ENCODE measurements around the gene LRMDA. TPM values are rescaled to one million over a fixed set of nuclear protein-coding genes. Genes with fewer than 3 reads are reported as not detected.

The LRMDA gene
- total RNA-seq, 6 experiments from 2014 or later: 0.32 TPM; not detected in 5

DNA sequence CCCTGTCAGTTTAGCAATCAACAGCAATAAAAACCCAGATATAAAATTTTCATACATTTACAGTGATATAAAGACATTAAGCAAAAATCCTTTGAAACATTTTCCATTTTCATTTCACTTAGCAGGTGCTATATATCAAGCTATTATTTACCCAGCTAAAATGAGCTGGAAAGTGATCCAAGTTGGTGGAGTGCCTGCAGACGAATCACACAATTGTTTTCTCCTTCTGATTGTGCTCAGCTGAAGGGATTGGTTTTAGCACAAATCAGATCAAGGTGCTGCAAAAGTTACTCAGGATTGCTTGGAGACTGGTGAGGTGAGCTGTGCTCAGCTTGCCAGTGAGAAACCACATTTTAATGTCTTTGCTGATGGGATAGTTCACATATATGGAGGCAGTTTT is 138.1 kb downstream of the LRMDA start:
- TF ChIP-seq, protein P1, sequence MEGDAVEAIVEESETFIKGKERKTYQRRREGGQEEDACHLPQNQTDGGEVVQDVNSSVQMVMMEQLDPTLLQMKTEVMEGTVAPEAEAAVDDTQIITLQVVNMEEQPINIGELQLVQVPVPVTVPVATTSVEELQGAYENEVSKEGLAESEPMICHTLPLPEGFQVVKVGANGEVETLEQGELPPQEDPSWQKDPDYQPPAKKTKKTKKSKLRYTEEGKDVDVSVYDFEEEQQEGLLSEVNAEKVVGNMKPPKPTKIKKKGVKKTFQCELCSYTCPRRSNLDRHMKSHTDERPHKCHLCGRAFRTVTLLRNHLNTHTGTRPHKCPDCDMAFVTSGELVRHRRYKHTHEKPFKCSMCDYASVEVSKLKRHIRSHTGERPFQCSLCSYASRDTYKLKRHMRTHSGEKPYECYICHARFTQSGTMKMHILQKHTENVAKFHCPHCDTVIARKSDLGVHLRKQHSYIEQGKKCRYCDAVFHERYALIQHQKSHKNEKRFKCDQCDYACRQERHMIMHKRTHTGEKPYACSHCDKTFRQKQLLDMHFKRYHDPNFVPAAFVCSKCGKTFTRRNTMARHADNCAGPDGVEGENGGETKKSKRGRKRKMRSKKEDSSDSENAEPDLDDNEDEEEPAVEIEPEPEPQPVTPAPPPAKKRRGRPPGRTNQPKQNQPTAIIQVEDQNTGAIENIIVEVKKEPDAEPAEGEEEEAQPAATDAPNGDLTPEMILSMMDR (IDR thresholded peaks at IDR 0.05): no peak
- H3K4me3 Mint-ChIP-seq: no peak overlapping the region

GRCh38 chr10:75572478-75572877 is 141.1 kb downstream of the LRMDA start:
- H3K27ac Mint-ChIP-seq: no peak overlapping the region
- TF ChIP-seq, protein P1 (IDR thresholded peaks at IDR 0.05): no peak
- no peaks in the 10 kb centered on the region for H3K4me1 Mint-ChIP-seq (ENCODE audit: low read depth)
- H3K36me3 Mint-ChIP-seq (ENCODE audit: low read depth): 0 out of 2 replicates have a peak, but pooled peaks cover 4% of the 10 kb centered on the region
- peaks cover 39% of the 10 kb centered on the region for H3K9me3 Mint-ChIP-seq
- DNase-seq: no peak
- H3K4me3 Mint-ChIP-seq: no peak overlapping the region
- H3K27me3 Mint-ChIP-seq (ENCODE audit: insufficient read depth): no peaks in the 10 kb centered on the region; the same call in none of the 2 replicates

More for the DNA sequence above, 138.1 kb downstream of the LRMDA start:
- H3K36me3 Mint-ChIP-seq (ENCODE audit: low read depth): peaks cover 4% of the 10 kb centered on the region; the same call in 1 of the 2 replicates
- no peaks in the 10 kb centered on the region; the same call in 1 of the 2 replicates for H3K27me3 Mint-ChIP-seq (ENCODE audit: insufficient read depth)
- peaks cover 43% of the 10 kb centered on the region for H3K9me3 Mint-ChIP-seq
- H3K27ac Mint-ChIP-seq: no peak overlapping the region
- H3K4me1 Mint-ChIP-seq (ENCODE audit: low read depth): no peaks in the 10 kb centered on the region
- no peak for DNase-seq

DNA sequence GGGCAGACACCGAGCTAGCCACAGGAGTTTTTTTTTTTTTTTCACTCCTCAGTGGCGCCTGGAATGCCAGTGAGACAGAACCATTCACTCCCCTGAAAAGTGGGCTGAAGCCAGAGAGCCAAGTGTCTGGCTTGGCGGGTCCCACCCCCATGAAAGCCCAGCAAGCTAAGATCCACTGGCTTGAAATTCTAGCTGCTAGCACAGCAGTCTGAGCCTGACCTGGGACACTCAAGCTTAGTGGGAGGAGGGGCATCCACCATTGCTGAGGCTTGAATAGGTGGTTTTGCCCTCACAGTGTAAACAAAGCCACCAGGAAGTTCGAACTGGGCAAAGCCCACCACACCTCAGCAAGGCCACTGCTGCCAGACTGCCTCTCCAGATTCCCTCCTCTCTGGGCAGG is 144.5 kb downstream of the LRMDA start:
- TF ChIP-seq, protein P1 (IDR thresholded peaks at IDR 0.05): no peak
- no peak for DNase-seq
- H3K9me3 Mint-ChIP-seq: peaks cover 52% of the 10 kb centered on the region
- no peaks in the 10 kb centered on the region for H3K4me1 Mint-ChIP-seq (ENCODE audit: low read depth)
- H3K27me3 Mint-ChIP-seq (ENCODE audit: insufficient read depth): no peaks in the 10 kb centered on the region; the same call in 1 of the 2 replicates
- no peak overlapping the region for H3K27ac Mint-ChIP-seq
- no peak overlapping the region for H3K4me3 Mint-ChIP-seq
- 0 out of 2 replicates have a peak, but pooled peaks cover 4% of the 10 kb centered on the region for H3K36me3 Mint-ChIP-seq (ENCODE audit: low read depth)

DNA sequence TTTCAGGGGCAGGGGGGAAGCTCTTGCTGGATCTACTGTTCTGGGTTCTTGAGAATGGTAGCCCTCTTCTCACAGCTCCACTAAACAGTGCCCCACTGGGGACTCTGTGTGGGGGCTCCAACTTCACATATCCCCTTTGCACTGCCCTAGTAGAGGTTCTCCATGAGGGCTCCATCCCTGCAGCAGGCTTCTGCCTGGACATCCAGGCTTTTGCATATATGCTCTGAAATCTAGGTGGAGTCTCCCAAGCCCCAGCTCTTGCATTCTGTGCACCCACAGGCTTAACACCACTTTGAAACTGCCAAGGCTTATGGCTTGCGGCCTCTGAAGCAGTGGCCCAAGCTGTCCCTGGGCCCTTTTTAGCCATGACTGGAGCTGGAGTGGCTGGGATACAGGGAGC is 150.7 kb downstream of the LRMDA start:
- Mint-ChIP-seq H3K27ac (no peak overlapping the region), H3K9me3 (peaks cover 32% of the 10 kb centered on the region), H3K27me3 (ENCODE audit: insufficient read depth) (no peaks in the 10 kb centered on the region), H3K4me3 (no peak overlapping the region), H3K36me3 (ENCODE audit: low read depth) (no peaks in the 10 kb centered on the region), H3K4me1 (ENCODE audit: low read depth) (no peaks in the 10 kb centered on the region)
- no peak for DNase-seq
- TF ChIP-seq, protein P1 (IDR thresholded peaks at IDR 0.05): no peak

DNA sequence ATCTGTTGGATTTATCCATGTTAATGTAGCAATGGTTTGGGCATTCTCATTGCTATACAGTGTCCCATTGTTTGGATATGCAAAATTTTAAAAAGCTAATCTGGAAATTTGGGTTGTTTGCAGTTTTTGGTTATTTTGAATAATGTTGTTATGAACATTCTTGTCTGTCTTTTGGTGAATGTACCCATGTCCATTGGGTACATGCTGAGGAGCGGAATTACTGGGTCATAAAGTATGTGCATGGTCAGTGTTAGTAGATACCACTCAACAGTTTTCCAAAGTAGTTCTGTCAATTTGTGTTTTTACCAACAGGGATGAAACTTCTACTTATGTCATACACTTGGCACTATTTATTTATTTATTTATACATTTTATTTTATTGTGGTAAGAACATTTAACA is 153.9 kb downstream of the LRMDA start:
- H3K4me1 Mint-ChIP-seq (ENCODE audit: low read depth): no peaks in the 10 kb centered on the region
- H3K36me3 Mint-ChIP-seq (ENCODE audit: low read depth): no peaks in the 10 kb centered on the region
- no peak overlapping the region for H3K4me3 Mint-ChIP-seq
- TF ChIP-seq, protein P1 (IDR thresholded peaks at IDR 0.05): no peak
- DNase-seq: no peak
- H3K27me3 Mint-ChIP-seq (ENCODE audit: insufficient read depth): no peaks in the 10 kb centered on the region
- peaks cover 18% of the 10 kb centered on the region for H3K9me3 Mint-ChIP-seq
- no peak overlapping the region for H3K27ac Mint-ChIP-seq

GRCh38 chr10:75586814-75587213 is 155.4 kb downstream of the LRMDA start:
- DNase-seq: no peak
- peaks cover 7% of the 10 kb centered on the region for H3K9me3 Mint-ChIP-seq
- H3K36me3 Mint-ChIP-seq (ENCODE audit: low read depth): no peaks in the 10 kb centered on the region
- TF ChIP-seq, protein P1 (IDR thresholded peaks at IDR 0.05): no peak
- no peaks in the 10 kb centered on the region for H3K4me1 Mint-ChIP-seq (ENCODE audit: low read depth)
- H3K27me3 Mint-ChIP-seq (ENCODE audit: insufficient read depth): peaks cover 1% of the 10 kb centered on the region; the same call in 1 of the 2 replicates
- no peak overlapping the region for H3K27ac Mint-ChIP-seq
- H3K4me3 Mint-ChIP-seq: no peak overlapping the region
